Immature natural killer cell (primary cell): ENCODE data around the gene CRY1. TPM values are rescaled to one million over a fixed set of nuclear protein-coding genes. Genes with fewer than 3 reads are reported as not detected.
"Not testable (repeated sequence)": the region's sequence is repeated elsewhere in the genome, so short reads cannot be mapped to it uniquely, and the experiment has no call there.

Experiments
- DNase-seq, 3 donors: peaks; one replicate each; pipeline ENCODE4 v3.0.0; 2022; ENCODE audit warnings: mixed read lengths in 1 of 3
- H3K27ac Mint-ChIP-seq, 6 donors: one replicate each; pipeline ENCODE4 v1.8.0; 2020; ENCODE audit warnings: mixed read lengths in 6 of 6, mild to moderate bottlenecking in 5 of 6, inconsistent platforms in 4 of 6, moderate library complexity in 3 of 6
- H3K27me3 Mint-ChIP-seq, 3 donors: one replicate each; pipeline ENCODE4 v1.8.0; 2020 to 2021; ENCODE audit warnings: low read depth in 3 of 3, mild to moderate bottlenecking in 3 of 3, mixed read lengths in 3 of 3, moderate library complexity in 3 of 3, inconsistent platforms in 1 of 3
- H3K36me3 Mint-ChIP-seq, 3 donors: one replicate each; pipeline ENCODE4 v1.8.0; 2020; ENCODE audit warnings: mixed read lengths in 3 of 3, inconsistent platforms in 2 of 3, mild to moderate bottlenecking in 2 of 3
- H3K4me1 Mint-ChIP-seq, 2 donors: one replicate each; pipeline ENCODE4 v1.8.0; 2020; ENCODE audit warnings: inconsistent platforms in 2 of 2, mild to moderate bottlenecking in 2 of 2, mixed read lengths in 2 of 2, moderate library complexity in 1 of 2
- H3K4me3 Mint-ChIP-seq, 5 donors: one replicate each; pipeline ENCODE4 v1.8.0; 2020; ENCODE audit warnings: mild to moderate bottlenecking in 5 of 5, mixed read lengths in 5 of 5, inconsistent platforms in 3 of 5, moderate library complexity in 3 of 5
- H3K9me3 Mint-ChIP-seq, 6 donors: one replicate each; pipeline ENCODE4 v1.8.0; 2020; ENCODE audit warnings: mild to moderate bottlenecking in 6 of 6, mixed read lengths in 6 of 6, inconsistent platforms in 4 of 6, moderate library complexity in 3 of 6
- polyA plus RNA-seq, 3 donors: library from polyadenylated mRNA; unstranded; fragments of 300-500 nt; fragmentation: Illumina TruSeq; gene quantifications; one replicate each; pipeline ENCODE4 v1.2.3, GENCODE V29; 2021

Gene CRY1
- polyA plus RNA-seq, 3 donors from 2014 or later: 37.1 to 39.8 (median 39.3) TPM

GRCh38 chr12:106997916-106998315, 95.4 kb downstream of the CRY1 start:
- peaks cover 0 to 2% (median 2%) of the 10 kb centered on the region in 3 donors for H3K27me3 Mint-ChIP-seq
- peaks cover 25 to 46% (median 39%) of the 10 kb centered on the region in 3 donors for H3K36me3 Mint-ChIP-seq
- H3K27ac Mint-ChIP-seq: no peak overlapping the region
- no peak overlapping the region for H3K4me3 Mint-ChIP-seq
- no peak for DNase-seq
- H3K9me3 Mint-ChIP-seq: no peaks in the 10 kb centered on the region
- no peaks in the 10 kb centered on the region for H3K4me1 Mint-ChIP-seq

GRCh38 chr12:106996102-106996501, 97.2 kb downstream of the CRY1 start:
- not testable (repeated sequence) for H3K4me3 Mint-ChIP-seq, H3K9me3 Mint-ChIP-seq, H3K27ac Mint-ChIP-seq, H3K27me3 Mint-ChIP-seq, DNase-seq, H3K4me1 Mint-ChIP-seq
- H3K36me3 Mint-ChIP-seq: peaks cover 21 to 36% (median 29%) of the 10 kb centered on the region in 3 donors

GRCh38 chr12:106994579-106995220, 98.6 kb downstream of the CRY1 start:
- H3K36me3 Mint-ChIP-seq: peaks cover 18 to 30% (median 30%) of the 10 kb centered on the region in 3 donors
- no peaks in the 10 kb centered on the region for H3K9me3 Mint-ChIP-seq
- peaks cover 0 to 2% (median 0%) of the 10 kb centered on the region in 3 donors for H3K27me3 Mint-ChIP-seq
- H3K4me1 Mint-ChIP-seq: no peaks in the 10 kb centered on the region
- DNase-seq: no peak
- no peak overlapping the region for H3K4me3 Mint-ChIP-seq
- H3K27ac Mint-ChIP-seq: no peak overlapping the region

- H3K27me3 Mint-ChIP-seq: peaks cover 3 to 9% (median 3%) of the 10 kb centered on the region in 3 donors
- peaks cover 12 to 20% (median 15%) of the 10 kb centered on the region in 3 donors for H3K36me3 Mint-ChIP-seq
- peak overlapping the region; percentile 95 to 99 (median 98) for H3K4me3 Mint-ChIP-seq
- H3K9me3 Mint-ChIP-seq: no peaks in the 10 kb centered on the region
- H3K27ac Mint-ChIP-seq: peak overlapping the region in 4 of 6 donors; percentile 87 to 97 (median 94)
- no peak for DNase-seq
- peaks cover 37 to 40% of the 10 kb centered on the region in 2 donors for H3K4me1 Mint-ChIP-seq
These were observed 105.5 kb downstream of the CRY1 start for GRCh38 chr12:106987846-106988245.

DNA sequence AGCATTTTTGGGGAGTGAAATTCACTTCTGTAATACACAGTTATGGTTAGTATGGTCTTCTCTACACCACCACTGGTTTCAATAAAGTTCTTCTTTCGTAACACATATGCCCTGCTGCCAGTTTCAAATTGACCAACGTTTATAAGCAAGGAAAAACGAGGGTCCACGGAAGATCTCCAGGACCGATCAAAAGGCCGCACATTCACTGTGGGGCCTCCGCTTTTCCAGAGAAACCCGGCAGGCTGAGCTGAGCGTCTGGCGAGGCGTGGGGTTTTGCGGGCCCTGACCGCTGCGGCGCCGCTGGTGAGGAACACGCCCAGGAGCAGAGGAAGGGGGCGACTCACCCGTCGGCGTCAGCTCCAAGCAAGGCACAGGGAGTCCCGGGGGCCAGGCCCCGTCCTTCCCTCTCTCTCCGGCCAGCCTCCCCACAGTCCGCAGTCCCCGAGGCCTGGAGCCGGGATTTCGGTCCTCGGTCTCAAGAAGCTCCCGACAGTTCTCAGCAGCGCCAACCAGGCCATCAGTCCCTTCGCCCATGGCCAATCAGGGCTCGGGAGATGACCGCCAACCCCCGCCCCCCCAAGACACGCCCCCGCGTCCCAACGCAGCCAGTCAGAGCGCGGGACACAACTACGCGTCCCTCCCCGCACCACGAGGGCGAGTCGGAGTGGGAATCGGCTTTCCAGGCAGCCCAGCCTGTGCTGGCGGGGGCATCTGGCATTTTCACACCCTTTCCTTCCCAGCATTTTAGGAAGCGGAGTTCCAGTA, 106.5 kb downstream of the CRY1 start, which contains the start of gene MTERF2:
Gene MTERF2 (minus strand): TSS at position 522 of the 765 bp plus-strand sequence. CDS start 8,432 bp downstream, outside the sequence.
- H3K27ac Mint-ChIP-seq: peak within 1 kb of the TSS; percentile 93 to 97 (median 95)
- H3K4me3 Mint-ChIP-seq: peak within 1 kb of the TSS; percentile 95 to 99 (median 98)
- H3K27me3 Mint-ChIP-seq: peaks cover 3 to 9% (median 3%) of the 10 kb centered on the region in 3 donors
- peak; percentile 79 to 81 (median 80) for DNase-seq
- H3K36me3 Mint-ChIP-seq: peaks cover 12 to 20% (median 18%) of the 10 kb centered on the region in 3 donors
- H3K9me3 Mint-ChIP-seq: no peaks in the 10 kb centered on the region
- peaks cover 37 to 40% of the 10 kb centered on the region in 2 donors for H3K4me1 Mint-ChIP-seq

DNA sequence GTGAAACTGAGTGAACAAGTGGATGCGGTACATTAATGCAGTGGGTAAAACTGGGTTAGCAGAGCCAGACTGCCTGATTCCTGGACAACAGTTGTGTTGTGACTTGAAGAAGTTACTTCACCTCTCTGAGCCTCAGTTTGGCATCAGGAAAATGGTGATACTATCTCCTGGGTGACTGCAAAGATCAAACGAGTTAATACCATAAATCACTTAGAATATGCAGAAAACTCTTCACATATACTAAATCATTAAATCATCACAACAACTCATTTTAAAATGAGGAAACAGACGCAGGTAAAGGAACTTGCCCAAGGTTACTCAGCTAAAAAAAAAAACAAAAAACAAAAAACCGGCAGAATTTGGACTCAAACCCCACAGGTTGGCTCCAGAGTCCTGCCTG, 107.2 kb downstream of the CRY1 start:
- Mint-ChIP-seq H3K4me3 (peak overlapping the region; percentile 95 to 99 (median 98)), H3K36me3 (peaks cover 12 to 18% (median 18%) of the 10 kb centered on the region in 3 donors), H3K27ac (peak overlapping the region; percentile 93 to 97 (median 95)), H3K4me1 (peaks cover 37 to 40% of the 10 kb centered on the region in 2 donors), H3K9me3 (no peaks in the 10 kb centered on the region), H3K27me3 (peaks cover 3 to 9% (median 3%) of the 10 kb centered on the region in 3 donors)
- no peak for DNase-seq

- Mint-ChIP-seq H3K27ac (peak overlapping the region in 5 of 6 donors; percentile 12 to 96 (median 82)), H3K4me3 (peak overlapping the region; percentile 0 to 99 (median 97)), H3K36me3 (peaks cover 12 to 18% (median 16%) of the 10 kb centered on the region in 3 donors), H3K4me1 (peaks cover 37 to 40% of the 10 kb centered on the region in 2 donors), H3K27me3 (peaks cover 3 to 9% (median 3%) of the 10 kb centered on the region in 3 donors), H3K9me3 (no peaks in the 10 kb centered on the region)
- no peak for DNase-seq
These were observed 107.9 kb downstream of the CRY1 start for GRCh38 chr12:106985479-106985878.

DNA sequence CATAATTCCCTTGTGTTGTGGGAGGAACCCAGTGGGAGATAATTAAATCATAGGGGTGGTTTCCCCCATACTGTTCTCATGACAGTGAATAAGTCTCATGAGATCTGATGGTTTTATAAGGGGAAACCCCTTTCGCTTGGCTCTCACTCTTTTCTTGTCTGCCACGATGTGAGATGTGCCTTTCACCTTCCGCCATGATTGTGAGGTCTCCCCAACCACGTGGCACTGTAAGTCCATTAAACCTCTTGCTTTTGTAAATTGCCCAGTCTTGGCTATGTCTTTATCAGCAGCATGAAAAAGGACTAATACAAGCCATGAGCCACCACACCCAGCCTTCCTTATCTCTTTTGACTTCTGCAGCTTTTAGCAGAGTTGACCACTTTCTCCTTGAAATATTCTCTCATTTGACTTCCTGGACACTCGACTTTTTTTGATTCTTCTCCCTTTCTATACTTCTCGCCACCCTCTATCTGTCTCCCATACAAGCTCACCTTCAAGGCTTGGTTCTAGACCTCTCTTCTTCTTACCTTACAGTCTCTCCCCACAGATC, 108.7 kb downstream of the CRY1 start:
- H3K4me1 Mint-ChIP-seq: peaks cover 37 to 40% of the 10 kb centered on the region in 2 donors
- peaks cover 12 to 18% (median 16%) of the 10 kb centered on the region in 3 donors for H3K36me3 Mint-ChIP-seq
- H3K27ac Mint-ChIP-seq: peak overlapping the region in 5 of 6 donors; percentile 14 to 73 (median 60)
- no peak for DNase-seq
- H3K4me3 Mint-ChIP-seq: peak overlapping the region in 3 of 5 donors; percentile 3 to 41 (median 30)
- H3K9me3 Mint-ChIP-seq: no peaks in the 10 kb centered on the region
- peaks cover 3 to 9% (median 3%) of the 10 kb centered on the region in 3 donors for H3K27me3 Mint-ChIP-seq

DNA sequence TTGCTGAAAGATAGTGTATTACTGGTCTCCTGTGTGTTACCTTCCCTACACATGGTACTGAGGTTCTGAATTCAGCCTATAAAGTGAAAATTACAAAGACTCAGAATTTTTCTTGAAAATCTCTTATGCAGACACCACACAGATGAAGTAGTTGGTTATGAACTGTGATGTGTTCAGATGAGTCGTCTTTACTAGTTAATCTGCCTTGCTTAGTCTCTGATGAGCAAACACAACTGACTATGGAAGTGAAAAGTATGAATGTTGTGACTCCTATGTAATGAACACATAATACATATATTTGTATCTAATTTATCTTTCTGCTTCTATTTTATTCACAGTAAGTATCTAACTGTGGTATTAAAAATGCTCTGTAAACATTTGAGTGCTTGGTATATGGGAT, 111.1 kb downstream of the CRY1 start:
- Mint-ChIP-seq H3K4me3 (no peak overlapping the region), H3K27ac (peak overlapping the region in 1 of 6 donors; percentile 46)
- DNase-seq: no peak

GRCh38 chr12:106981788-106982187, 111.6 kb downstream of the CRY1 start:
- no peak overlapping the region for H3K4me3 Mint-ChIP-seq
- peaks cover 30% of the 10 kb centered on the region in 2 donors for H3K4me1 Mint-ChIP-seq
- H3K27ac Mint-ChIP-seq: peak overlapping the region in 1 of 6 donors; percentile 46
- no peaks in the 10 kb centered on the region for H3K9me3 Mint-ChIP-seq
- H3K36me3 Mint-ChIP-seq: peaks cover 16 to 25% (median 17%) of the 10 kb centered on the region in 3 donors
- peaks cover 0 to 6% (median 3%) of the 10 kb centered on the region in 3 donors for H3K27me3 Mint-ChIP-seq
- no peak for DNase-seq

More for the DNA sequence above, 111.1 kb downstream of the CRY1 start:
- H3K9me3 Mint-ChIP-seq: no peaks in the 10 kb centered on the region
- H3K36me3 Mint-ChIP-seq: peaks cover 16 to 25% (median 17%) of the 10 kb centered on the region in 3 donors
- peaks cover 33 to 34% of the 10 kb centered on the region in 2 donors for H3K4me1 Mint-ChIP-seq
- H3K27me3 Mint-ChIP-seq: peaks cover 3 to 9% (median 3%) of the 10 kb centered on the region in 3 donors

- Mint-ChIP-seq H3K4me3 (no peak overlapping the region), H3K27ac (peak overlapping the region in 1 of 6 donors; percentile 35), H3K27me3 (no peaks in the 10 kb centered on the region), H3K36me3 (peaks cover 17 to 25% (median 19%) of the 10 kb centered on the region in 3 donors), H3K4me1 (peaks cover 21 to 22% of the 10 kb centered on the region in 2 donors), H3K9me3 (no peaks in the 10 kb centered on the region)
- no peak for DNase-seq
These were observed 112.4 kb downstream of the CRY1 start for GRCh38 chr12:106980944-106981343.

DNA sequence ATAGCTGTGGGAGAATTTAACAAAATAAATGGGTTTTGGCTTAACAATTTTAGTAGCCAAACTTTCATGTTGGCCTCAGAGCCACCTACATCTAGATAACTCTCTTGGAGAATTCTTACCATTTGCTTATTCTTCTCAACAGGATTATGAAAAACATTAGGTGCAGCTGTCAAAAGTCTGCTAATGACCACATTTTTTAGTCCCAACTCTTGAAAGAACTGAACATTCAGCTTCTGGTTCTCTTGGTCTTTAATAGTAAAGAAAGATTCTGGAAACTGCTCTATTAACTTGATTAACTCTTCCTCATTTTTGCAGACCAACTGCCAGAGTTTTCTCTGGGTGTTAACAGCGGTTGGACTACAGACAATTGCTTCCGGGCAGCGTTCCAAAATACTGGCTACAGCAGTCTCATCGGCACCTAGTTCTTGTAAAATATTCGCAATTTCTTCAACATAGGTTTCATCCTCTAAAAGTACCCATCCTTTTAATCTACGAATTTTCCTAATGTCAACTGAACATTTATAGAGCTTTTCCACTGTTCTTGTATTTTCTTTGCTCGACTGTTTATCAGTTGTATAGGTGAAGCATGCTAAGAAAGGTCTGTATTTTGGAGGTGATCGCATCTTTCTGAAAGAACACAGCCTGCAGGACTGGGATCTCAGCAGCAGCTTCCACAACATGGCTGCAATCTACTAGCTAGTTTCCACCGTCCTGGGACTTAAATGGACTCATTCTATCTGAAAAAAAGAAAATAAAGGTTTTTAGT, 115.1 kb downstream of the CRY1 start:
- Mint-ChIP-seq H3K4me3 (no peak overlapping the region), H3K27me3 (no peaks in the 10 kb centered on the region), H3K9me3 (no peaks in the 10 kb centered on the region), H3K4me1 (peaks cover 11% of the 10 kb centered on the region in 2 donors), H3K36me3 (peaks cover 5 to 12% (median 6%) of the 10 kb centered on the region in 3 donors), H3K27ac (peak overlapping the region in 1 of 6 donors; percentile 62)
- DNase-seq: no peak

GRCh38 chr12:106976668-106977067, 116.7 kb downstream of the CRY1 start:
- DNase-seq: no peak
- Mint-ChIP-seq H3K27me3 (no peaks in the 10 kb centered on the region), H3K4me1 (peaks cover 11% of the 10 kb centered on the region in 2 donors), H3K4me3 (no peak overlapping the region), H3K9me3 (no peaks in the 10 kb centered on the region), H3K36me3 (peaks cover 5 to 10% (median 6%) of the 10 kb centered on the region in 3 donors), H3K27ac (no peak overlapping the region)
